ENCODE data around the gene SNRNP48. TPM values are rescaled to one million over a fixed set of nuclear protein-coding genes. Genes with fewer than 3 reads are reported as not detected.

Gene SNRNP48
- total RNA-seq, 1 experiment from 2014 or later: 7.7 TPM

GRCh38 chr6:7631466-7631865, 41.5 kb downstream of the SNRNP48 start:
- Histone ChIP-seq H3K27me3 (ENCODE audit: low read length) (no peaks in the 10 kb centered on the region), H3K36me3 (ENCODE audit: low read depth, low read length) (no peaks in the 10 kb centered on the region), H3K9me2 (replicated peaks; ENCODE audit: low read length) (no peaks in the 10 kb centered on the region), H3K4me2 (ENCODE audit: low read length) (no peak overlapping the region), H3F3A (ENCODE audit: low read length, unreplicated experiment) (no peaks in the 10 kb centered on the region), H4K20me1 (ENCODE audit: low read length) (no peaks in the 10 kb centered on the region), H3K4me1 (ENCODE audit: insufficient read depth, low read length) (peaks cover 6% of the 10 kb centered on the region), H3K9me3 (ENCODE audit: low read length) (no peaks in the 10 kb centered on the region), H3K27ac (ENCODE audit: low read length) (no peak overlapping the region), H3K9ac (ENCODE audit: low read length) (no peak overlapping the region), H3K79me2 (ENCODE audit: low read length) (no peaks in the 10 kb centered on the region), H3K4me3 (ENCODE audit: low read length) (no peak overlapping the region), H2AFZ (ENCODE audit: low read length) (no peak overlapping the region)
- CTCF ChIA-PET: no interaction called here
- BruUV-seq (replicated peaks): no TSS peak
- POLR2A ChIA-PET (ENCODE audit: unreplicated experiment): no interaction called here
- ATAC-seq: no peak
- intact Hi-C loops (cut with micrococcal nuclease): no loop called here
- no peak for DNase-seq
- TF ChIP-seq EZH2phosphoT487 (IDR thresholded peaks at IDR 0.05; ENCODE audit: borderline replicate concordance, low read length): no peak
- no peak for TF ChIP-seq EZH2 (IDR thresholded peaks at IDR 0.05; ENCODE audit: low read length, unreplicated experiment)
- TF ChIP-seq CTCF (conservative IDR thresholded peaks at IDR 0.05; ENCODE audit: low read depth, low read length): no peak

GRCh38 chr6:7632501-7633290, 42.7 kb downstream of the SNRNP48 start:
- no peak overlapping the region for H3K9ac ChIP-seq (ENCODE audit: low read length)
- POLR2A ChIA-PET (ENCODE audit: unreplicated experiment): no interaction called here
- DNase-seq (no peak), ATAC-seq (no peak)
- no peaks in the 10 kb centered on the region for H3K9me3 ChIP-seq (ENCODE audit: low read length)
- H3K36me3 ChIP-seq (ENCODE audit: low read depth, low read length): no peaks in the 10 kb centered on the region
- no peak for TF ChIP-seq EZH2phosphoT487 (IDR thresholded peaks at IDR 0.05; ENCODE audit: borderline replicate concordance, low read length)
- no peak for TF ChIP-seq CTCF (conservative IDR thresholded peaks at IDR 0.05; ENCODE audit: low read depth, low read length)
- TF ChIP-seq EZH2 (IDR thresholded peaks at IDR 0.05; ENCODE audit: low read length, unreplicated experiment): no peak
- no peaks in the 10 kb centered on the region for H3K27me3 ChIP-seq (ENCODE audit: low read length)
- intact Hi-C loops (cut with micrococcal nuclease): no loop called here
- no peaks in the 10 kb centered on the region for H3F3A ChIP-seq (ENCODE audit: low read length, unreplicated experiment)
- no peak overlapping the region for H3K4me3 ChIP-seq (ENCODE audit: low read length)
- no peaks in the 10 kb centered on the region for H3K9me2 ChIP-seq (replicated peaks; ENCODE audit: low read length)
- H3K79me2 ChIP-seq (ENCODE audit: low read length): no peaks in the 10 kb centered on the region
- H2AFZ ChIP-seq (ENCODE audit: low read length): no peak overlapping the region
- no peaks in the 10 kb centered on the region for H4K20me1 ChIP-seq (ENCODE audit: low read length)
- H3K4me1 ChIP-seq (ENCODE audit: insufficient read depth, low read length): peaks cover 7% of the 10 kb centered on the region
- BruUV-seq (replicated peaks): no TSS peak
- H3K4me2 ChIP-seq (ENCODE audit: low read length): no peak overlapping the region
- no peak overlapping the region for H3K27ac ChIP-seq (ENCODE audit: low read length)
- CTCF ChIA-PET: no interaction called here

DNA sequence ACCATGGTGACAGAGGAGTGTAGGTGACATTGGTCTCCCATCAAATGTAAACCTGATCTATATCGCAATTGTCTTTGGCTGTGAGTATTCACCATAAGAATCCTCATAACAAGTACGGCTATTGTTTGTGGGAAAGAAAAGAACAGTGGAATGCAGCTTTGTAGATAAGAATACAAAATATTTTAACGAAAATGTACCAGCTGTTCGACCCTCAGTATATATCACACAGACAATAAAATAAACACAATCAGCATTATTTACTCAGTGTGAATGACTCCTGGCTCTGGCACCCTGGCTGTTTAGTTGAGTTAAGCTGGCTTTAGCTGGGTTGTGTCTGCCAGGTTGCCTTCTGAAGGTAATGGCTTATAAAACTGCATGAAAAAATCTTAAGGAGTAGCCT, 43.4 kb downstream of the SNRNP48 start:
- no peak for ATAC-seq
- Histone ChIP-seq H3K27ac (ENCODE audit: low read length) (no peak overlapping the region), H3K4me3 (ENCODE audit: low read length) (no peak overlapping the region), H3K4me2 (ENCODE audit: low read length) (no peak overlapping the region), H3F3A (ENCODE audit: low read length, unreplicated experiment) (no peaks in the 10 kb centered on the region), H3K79me2 (ENCODE audit: low read length) (no peaks in the 10 kb centered on the region), H3K27me3 (ENCODE audit: low read length) (no peaks in the 10 kb centered on the region), H3K9me3 (ENCODE audit: low read length) (no peaks in the 10 kb centered on the region), H3K9me2 (replicated peaks; ENCODE audit: low read length) (no peaks in the 10 kb centered on the region), H3K36me3 (ENCODE audit: low read depth, low read length) (no peaks in the 10 kb centered on the region), H3K9ac (ENCODE audit: low read length) (no peak overlapping the region), H3K4me1 (ENCODE audit: insufficient read depth, low read length) (peaks cover 7% of the 10 kb centered on the region), H2AFZ (ENCODE audit: low read length) (no peak overlapping the region), H4K20me1 (ENCODE audit: low read length) (no peaks in the 10 kb centered on the region)
- BruUV-seq (replicated peaks): no TSS peak
- DNase-seq: peak; percentile 19
- TF ChIP-seq EZH2phosphoT487 (IDR thresholded peaks at IDR 0.05; ENCODE audit: borderline replicate concordance, low read length) (no peak), CTCF (conservative IDR thresholded peaks at IDR 0.05; ENCODE audit: low read depth, low read length) (no peak), EZH2 (IDR thresholded peaks at IDR 0.05; ENCODE audit: low read length, unreplicated experiment) (no peak)
- POLR2A ChIA-PET (ENCODE audit: unreplicated experiment): no interaction called here
- CTCF ChIA-PET: no interaction called here
- intact Hi-C loops (cut with micrococcal nuclease): no loop called here

Data from PC-3 (cell line).